ENCODE data around the gene CACNB2. TPM values are rescaled to one million over a fixed set of nuclear protein-coding genes. Genes with fewer than 3 reads are reported as not detected.

CACNB2 gene
- total RNA-seq, 1 donor from 2014 or later, result not detected

DNA sequence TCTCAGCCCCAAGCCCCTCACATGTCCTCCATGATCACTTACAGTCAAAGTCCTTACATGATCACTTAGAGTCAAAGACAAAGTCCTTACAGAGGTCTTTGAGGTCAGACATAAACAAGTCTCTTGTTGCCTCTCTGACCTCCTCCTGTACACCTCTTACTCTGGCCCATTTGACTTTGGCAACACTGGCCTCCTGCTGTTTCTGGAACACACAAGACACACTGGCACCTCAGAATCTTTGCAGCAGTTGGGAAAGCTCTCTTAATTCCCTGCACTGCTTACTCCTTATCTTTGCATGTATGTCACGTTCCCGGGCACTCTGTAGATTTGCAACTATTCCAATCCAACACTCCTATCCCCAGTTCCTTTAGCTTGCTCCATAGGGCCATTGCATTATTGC lies 408.9 kb downstream of the CACNB2 start:
- no peak for TF ChIP-seq CTCF (IDR thresholded peaks at IDR 0.05)
- Mint-ChIP-seq H3K27ac (no peak overlapping the region), H3K4me1 (no peaks in the 10 kb centered on the region), H3K4me3 (no peak overlapping the region), H3K9me3 (no peaks in the 10 kb centered on the region), H3K36me3 (ENCODE audit: low read depth) (peaks cover 61% of the 10 kb centered on the region), H3K27me3 (no peaks in the 10 kb centered on the region)
- CTCF ChIA-PET, result no interaction called here
- no peak for DNase-seq
- no peak for ATAC-seq (ENCODE audit: low read depth)
- POLR2A ChIA-PET, result interaction anchor here (0.6 kb wide), 1 partner anchor 110 kb away, joined by 3 read pairs; the partner anchor contains the start of gene ARL5B
- intact Hi-C loops (cut with micrococcal nuclease), result no loop called here

GRCh38 chr10:18551473-18551872 lies 411.2 kb downstream of the CACNB2 start:
- no peak for TF ChIP-seq CTCF (IDR thresholded peaks at IDR 0.05)
- ATAC-seq (ENCODE audit: low read depth), result no peak
- Mint-ChIP-seq H3K9me3 (no peaks in the 10 kb centered on the region), H3K36me3 (ENCODE audit: low read depth) (peaks cover 40% of the 10 kb centered on the region), H3K27ac (no peak overlapping the region), H3K4me3 (no peak overlapping the region), H3K4me1 (no peaks in the 10 kb centered on the region), H3K27me3 (no peaks in the 10 kb centered on the region)
- no peak for DNase-seq
- intact Hi-C loops (cut with micrococcal nuclease), result no loop called here
- ChIA-PET POLR2A (no interaction called here), CTCF (no interaction called here)

GRCh38 chr10:18554479-18554878 lies 414.3 kb downstream of the CACNB2 start:
- ChIA-PET POLR2A (no interaction called here), CTCF (no interaction called here)
- Mint-ChIP-seq H3K4me3 (no peak overlapping the region), H3K9me3 (no peaks in the 10 kb centered on the region), H3K4me1 (no peaks in the 10 kb centered on the region), H3K27ac (no peak overlapping the region), H3K27me3 (no peaks in the 10 kb centered on the region), H3K36me3 (ENCODE audit: low read depth) (peaks cover 18% of the 10 kb centered on the region)
- no peak for TF ChIP-seq CTCF (IDR thresholded peaks at IDR 0.05)
- DNase-seq (no peak), ATAC-seq (ENCODE audit: low read depth) (no peak)
- intact Hi-C loops (cut with micrococcal nuclease), result no loop called here

GRCh38 chr10:18556522-18557147 lies 416.4 kb downstream of the CACNB2 start:
- intact Hi-C loops (cut with micrococcal nuclease), result no loop called here
- CTCF ChIA-PET, result no interaction called here
- H3K36me3 Mint-ChIP-seq (ENCODE audit: low read depth), result peaks cover 5% of the 10 kb centered on the region
- ATAC-seq (ENCODE audit: low read depth) (no peak), DNase-seq (no peak)
- H3K9me3 Mint-ChIP-seq, result no peaks in the 10 kb centered on the region
- H3K4me3 Mint-ChIP-seq, result no peak overlapping the region
- TF ChIP-seq CTCF (IDR thresholded peaks at IDR 0.05), result no peak
- H3K27ac Mint-ChIP-seq, result no peak overlapping the region
- no peaks in the 10 kb centered on the region for H3K4me1 Mint-ChIP-seq
- POLR2A ChIA-PET, result no interaction called here
- no peaks in the 10 kb centered on the region for H3K27me3 Mint-ChIP-seq

DNA sequence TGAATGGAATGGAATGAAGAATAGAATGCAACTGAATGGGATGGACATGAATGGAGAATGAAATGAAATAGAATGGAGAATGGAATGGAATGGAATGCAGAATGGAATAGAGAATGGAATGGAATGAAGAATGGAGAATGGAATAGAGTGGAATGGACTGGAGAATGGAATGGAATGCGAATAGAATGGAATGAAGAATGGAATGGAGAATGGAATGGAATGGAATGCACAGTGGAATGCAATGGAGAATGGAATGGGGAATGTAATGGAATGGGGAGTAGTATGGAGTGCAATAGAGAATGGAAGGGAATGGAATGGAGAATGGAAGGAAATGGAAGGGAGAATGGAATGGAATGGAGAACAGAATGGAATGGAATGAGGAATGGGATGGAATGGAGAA lies 417.7 kb downstream of the CACNB2 start:
- TF ChIP-seq CTCF (IDR thresholded peaks at IDR 0.05), result no peak
- ATAC-seq (ENCODE audit: low read depth) (no peak), DNase-seq (no peak)
- H3K9me3 Mint-ChIP-seq, result no peaks in the 10 kb centered on the region
- H3K36me3 Mint-ChIP-seq (ENCODE audit: low read depth), result no peaks in the 10 kb centered on the region
- no peak overlapping the region for H3K4me3 Mint-ChIP-seq
- intact Hi-C loops (cut with micrococcal nuclease), result no loop called here
- H3K27ac Mint-ChIP-seq, result no peak overlapping the region
- ChIA-PET CTCF (no interaction called here), POLR2A (no interaction called here)
- no peaks in the 10 kb centered on the region for H3K27me3 Mint-ChIP-seq
- H3K4me1 Mint-ChIP-seq, result no peaks in the 10 kb centered on the region
